Endothelial cell of umbilical vein (primary cell): ENCODE results near the gene TMEM40. TPM values are rescaled to one million over a fixed set of nuclear protein-coding genes. Genes with fewer than 3 reads are reported as not detected.

Source experiments
- BruUV-seq: library from RNA; stranded (reverse); fragments of 400-500 nt; replicated peaks from 2 replicates; lab custom pipeline; 2021; lab: Mats Ljungman, UMichigan
- CTCF ChIA-PET: fragments of 300-600, 350-600 bp; sonication (Branson Sonifier 250); formaldehyde crosslinking; loops from one replicate; lab custom pipeline; 2021; ENCODE audit warnings: antibody characterized with exemption, inconsistent platforms; lab: Charles Lee
- POLR2A ChIA-PET: fragments of 300-600, 350-600 bp; sonication (Branson Sonifier 250); formaldehyde crosslinking; loops from one replicate; lab custom pipeline; 2021; ENCODE audit warnings: antibody characterized with exemption, inconsistent platforms; lab: Charles Lee
- DNase-seq: peaks from one replicate; pipeline ENCODE4 v3.0.0-alpha.2; 2011; ENCODE audit warnings: low read depth, low spot score
- FAIRE-seq: peaks from 2 replicates; lab custom pipeline; 2011; peaks lifted over from hg19 to GRCh38; lab: Jason Lieb, UNC
- H2AFZ ChIP-seq: 2 replicates; pipeline ENCODE4 v1.6.0; 2012; ENCODE audit warnings: low read depth, low read length, control low read depth, inconsistent platforms
- H3K27ac ChIP-seq: 2 replicates; pipeline ENCODE4 v1.5.1; 2011; ENCODE audit warnings: low read depth, mild to moderate bottlenecking, control low read depth, low read length, moderate library complexity; ENCODE audit not compliant: insufficient read depth
- H3K27me3 ChIP-seq, 2 experiments: 2 replicates each; pipeline versions ENCODE4 v1.6.0 to v1.6.1; 2011; ENCODE audit warnings: low read length in 2 of 2, mixed read lengths in 1 of 2; ENCODE audit not compliant: control insufficient read depth in 2 of 2, insufficient read depth in 2 of 2
- H3K36me3 ChIP-seq, 2 experiments: 2 replicates in 1 of 2; 3 replicates in 1 of 2; pipeline ENCODE4 v1.5.1; 2011; ENCODE audit warnings: low read length in 2 of 2, mild to moderate bottlenecking in 1 of 2, moderate library complexity in 1 of 2; ENCODE audit not compliant: control insufficient read depth in 2 of 2, insufficient read depth in 2 of 2; ENCODE audit errors: extremely low read depth in 1 of 2
- H3K4me1 ChIP-seq: 3 replicates; pipeline ENCODE4 v1.5.1; 2011; ENCODE audit warnings: mild to moderate bottlenecking, low read length; ENCODE audit not compliant: control insufficient read depth, insufficient read depth; ENCODE audit errors: extremely low read depth
- H3K4me2 ChIP-seq: 2 replicates; pipeline ENCODE4 v1.6.1; 2011; ENCODE audit warnings: low read length, control low read depth, mixed read lengths; ENCODE audit not compliant: insufficient read depth
- H3K4me3 ChIP-seq, 3 experiments: fragments of 200-600 bp in 1 of 3; sonication (generic), shearing (Covaris generic) in 1 of 3; replicated peaks in 1 of 3; 2 replicates each; pipeline ENCODE4 v1.5.1; 2011 to 2016; ENCODE audit warnings: control low read depth in 3 of 3, low read length in 3 of 3, mild to moderate bottlenecking in 2 of 3, inconsistent platforms in 1 of 3, low read depth in 1 of 3, moderate library complexity in 1 of 3; ENCODE audit not compliant: insufficient read depth in 1 of 3
- H3K79me2 ChIP-seq: 2 replicates; pipeline ENCODE4 v1.6.0; 2012; ENCODE audit warnings: low read length, inconsistent platforms; ENCODE audit not compliant: control insufficient read depth, insufficient read depth
- H3K9ac ChIP-seq: replicated peaks from 2 replicates; pipeline ENCODE3; 2011; ENCODE audit warnings: low read length, control low read depth; ENCODE audit not compliant: insufficient read depth; ENCODE audit errors: extremely low read depth
- H3K9me1 ChIP-seq: replicated peaks from 3 replicates; pipeline ENCODE4 v1.6.0; 2011; ENCODE audit warnings: mild to moderate bottlenecking, low read length; ENCODE audit not compliant: control insufficient read depth, insufficient read depth; ENCODE audit errors: extremely low read depth
- H3K9me3 ChIP-seq: replicated peaks from 2 replicates; pipeline ENCODE4 v1.5.1; 2012; ENCODE audit warnings: low read length, inconsistent platforms; ENCODE audit not compliant: control insufficient read depth, insufficient read depth
- H4K20me1 ChIP-seq: replicated peaks from 2 replicates; pipeline ENCODE3; 2011; ENCODE audit warnings: mild to moderate bottlenecking, low read length; ENCODE audit not compliant: control insufficient read depth, insufficient read depth; ENCODE audit errors: extremely low read depth
- EZH2 ChIP-seq: IDR thresholded peaks from 2 replicates; pipeline ENCODE4 v1.6.1; 2012; ENCODE audit warnings: borderline replicate concordance, low read depth, mild to moderate bottlenecking, moderate library complexity, low read length, inconsistent platforms; ENCODE audit not compliant: severe bottlenecking
- FOS ChIP-seq: IDR thresholded peaks from 2 replicates; pipeline ENCODE4 v1.6.1; 2011; ENCODE audit warnings: mild to moderate bottlenecking, low read length, moderate library complexity, borderline replicate concordance; ENCODE audit not compliant: insufficient read depth
- GATA2 ChIP-seq: IDR thresholded peaks from 2 replicates; pipeline ENCODE4 v1.7.0; 2011; ENCODE audit warnings: low read depth, mild to moderate bottlenecking, moderate library complexity, mixed read lengths, low read length; ENCODE audit not compliant: insufficient read length, insufficient read depth
- JUN ChIP-seq: IDR thresholded peaks from 2 replicates; pipeline ENCODE4 v1.6.1; 2011; ENCODE audit warnings: borderline replicate concordance, low read depth; ENCODE audit not compliant: insufficient read length, insufficient read depth
- MAX ChIP-seq: IDR thresholded peaks from 2 replicates; pipeline ENCODE4 v1.6.1; 2011; ENCODE audit not compliant: insufficient read depth, insufficient read length
- MYC ChIP-seq: IDR thresholded peaks from one replicate; pipeline ENCODE4 v1.6.1; 2011; ENCODE audit warnings: mild to moderate bottlenecking, low read depth, low read length
- POLR2A ChIP-seq: IDR thresholded peaks from 2 replicates; pipeline ENCODE4 v1.6.1; 2012; ENCODE audit warnings: low read depth, mild to moderate bottlenecking, control low read depth, low read length
- POLR2AphosphoS5 ChIP-seq: IDR thresholded peaks from 2 replicates; pipeline ENCODE4 v1.6.1; 2012; ENCODE audit warnings: low read depth, mild to moderate bottlenecking, control low read depth, low read length, moderate library complexity; ENCODE audit not compliant: insufficient read depth
- dilution Hi-C: fragments of 300-500 bp; cut with MboI; formaldehyde crosslinking; loops from one replicate; pipeline ENCODE4 v1.15.0; 2019; ENCODE audit warnings: low sequenced_read_pairs; ENCODE audit not compliant: extremely low pct_ligation_motif_present
- intact Hi-C: fragments of 100-400 bp; cut with micrococcal nuclease; formaldehyde crosslinking; loops from one replicate; pipeline ENCODE4 v1.10.0; 2022
- polyA plus RNA-seq, 4 experiments: library from polyadenylated mRNA; depleted of rRNA in 3 of 4; stranded (reverse) in 3 of 4; unstranded in 1 of 4; fragments of >200 nt; gene quantifications; 2 replicates each; pipeline versions ENCODE4 v1.2.1 to v1.2.3, GENCODE V29; 2011 to 2012; ENCODE audit warnings: missing spikeins in 1 of 4
- total RNA-seq: library from RNA; stranded (reverse); gene quantifications from 2 replicates; pipeline ENCODE4 v1.2.3, GENCODE V29; 2021
- TF ChIP-seq, protein P1 (sequence below), 2 donors: IDR thresholded peaks; 1 replicate in 1 of 2; 2 replicates in 1 of 2; pipeline ENCODE4 v1.5.1; 2011; ENCODE audit warnings: low read length in 2 of 2, mild to moderate bottlenecking in 2 of 2, moderate library complexity in 2 of 2, control low read depth in 1 of 2, inconsistent platforms in 1 of 2, low read depth in 1 of 2; ENCODE audit not compliant: insufficient read depth in 1 of 2; ENCODE audit errors: extremely low read depth in 1 of 2

TMEM40 gene
- total and polyA plus RNA-seq, 2 donors (not counting 3 experiments of a cell fraction or from before 2014, with no cell fraction given), result not detected

DNA sequence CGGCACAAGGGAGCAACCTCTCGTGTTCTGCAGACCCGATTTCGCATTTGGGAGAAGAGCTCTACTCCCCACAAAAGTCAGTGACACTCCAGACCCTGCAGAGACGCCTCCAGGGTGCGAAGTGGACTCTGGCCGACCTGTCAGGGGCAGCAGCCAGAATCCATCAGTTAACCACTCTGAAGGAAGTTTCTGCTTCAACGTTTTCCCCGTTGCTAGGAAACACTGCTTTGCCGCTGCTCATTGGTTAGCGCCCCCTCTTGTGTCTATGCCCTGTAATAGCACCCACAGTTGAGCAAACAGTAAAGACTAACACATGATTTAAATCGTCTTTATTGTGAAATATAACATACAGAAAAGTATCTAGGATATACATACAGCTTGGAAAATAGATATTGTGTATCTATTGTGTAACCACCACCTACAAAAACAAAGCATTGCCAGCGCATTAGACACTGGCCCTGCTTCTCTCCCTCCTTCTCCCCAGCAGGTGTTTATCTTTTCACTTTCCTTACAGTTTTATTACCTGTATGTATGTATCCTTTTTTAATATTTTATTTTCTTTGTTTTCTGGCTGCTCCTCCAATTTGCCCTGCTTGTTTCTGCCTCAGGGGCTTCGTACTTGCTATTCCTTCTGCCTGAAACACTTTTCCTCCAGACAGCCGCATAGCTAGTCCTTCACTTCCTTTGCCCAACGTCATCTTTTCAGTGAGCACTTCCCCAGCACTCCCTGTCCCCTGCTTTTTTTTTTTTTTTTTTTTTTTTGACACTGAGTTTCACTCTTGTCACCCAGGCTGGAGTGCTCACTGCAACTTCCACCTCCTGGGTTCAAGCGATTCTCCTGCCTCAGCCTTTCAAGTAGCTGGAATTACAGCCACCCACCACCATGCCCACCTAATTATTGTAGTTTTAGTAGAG, 38.8 kb downstream of the TMEM40 start:
- BruUV-seq, result no TSS peak
- no peaks in the 10 kb centered on the region for H3K36me3 ChIP-seq
- H3K27me3 ChIP-seq, result no peaks in the 10 kb centered on the region
- dilution Hi-C loops (no loop called here), intact Hi-C loops (loop anchor here (1.0 to 5.0 kb wide), 4 partner anchors 14 to 585 kb away; partner anchors contain the start of genes RAF1 and TSEN2)
- ChIA-PET CTCF (interaction anchor here (0.6 to 2.6 kb wide), 13 partner anchors 9 to 1906 kb away, joined by 3 to 17 read pairs (median 3); partner anchors contain the start of gene TSEN2), POLR2A (interaction anchor here (0.6 kb wide), 1 partner anchor 171 kb away, joined by 5 read pairs; no protein-coding TSS in a partner anchor)
- peak overlapping the region; percentile 28 for H3K4me2 ChIP-seq
- no peaks in the 10 kb centered on the region for H3K9me3 ChIP-seq
- H3K27ac ChIP-seq, result no peak overlapping the region
- no peak overlapping the region for H3K9ac ChIP-seq
- no peaks in the 10 kb centered on the region for H3K4me1 ChIP-seq
- no peaks in the 10 kb centered on the region for H4K20me1 ChIP-seq
- DNase-seq (peak; percentile 85), FAIRE-seq (peak; percentile 97)
- no peak for TF ChIP-seq POLR2A
- TF ChIP-seq, protein P1, sequence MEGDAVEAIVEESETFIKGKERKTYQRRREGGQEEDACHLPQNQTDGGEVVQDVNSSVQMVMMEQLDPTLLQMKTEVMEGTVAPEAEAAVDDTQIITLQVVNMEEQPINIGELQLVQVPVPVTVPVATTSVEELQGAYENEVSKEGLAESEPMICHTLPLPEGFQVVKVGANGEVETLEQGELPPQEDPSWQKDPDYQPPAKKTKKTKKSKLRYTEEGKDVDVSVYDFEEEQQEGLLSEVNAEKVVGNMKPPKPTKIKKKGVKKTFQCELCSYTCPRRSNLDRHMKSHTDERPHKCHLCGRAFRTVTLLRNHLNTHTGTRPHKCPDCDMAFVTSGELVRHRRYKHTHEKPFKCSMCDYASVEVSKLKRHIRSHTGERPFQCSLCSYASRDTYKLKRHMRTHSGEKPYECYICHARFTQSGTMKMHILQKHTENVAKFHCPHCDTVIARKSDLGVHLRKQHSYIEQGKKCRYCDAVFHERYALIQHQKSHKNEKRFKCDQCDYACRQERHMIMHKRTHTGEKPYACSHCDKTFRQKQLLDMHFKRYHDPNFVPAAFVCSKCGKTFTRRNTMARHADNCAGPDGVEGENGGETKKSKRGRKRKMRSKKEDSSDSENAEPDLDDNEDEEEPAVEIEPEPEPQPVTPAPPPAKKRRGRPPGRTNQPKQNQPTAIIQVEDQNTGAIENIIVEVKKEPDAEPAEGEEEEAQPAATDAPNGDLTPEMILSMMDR (IDR thresholded peaks at IDR 0.05; ENCODE audit: extremely low read depth in 1 of 2, insufficient read depth in 1 of 2, low read depth in 1 of 2, low read length in 2 of 2), result peak; percentile 82 to 90
- H3K9me1 ChIP-seq, result no peaks in the 10 kb centered on the region
- no peak overlapping the region for H3K4me3 ChIP-seq
- H2AFZ ChIP-seq, result peak overlapping the region; percentile 59
- no peaks in the 10 kb centered on the region for H3K79me2 ChIP-seq

GRCh38 chr3:12719541-12719940, 39.5 kb downstream of the TMEM40 start:
- TF ChIP-seq, protein P1 (IDR thresholded peaks at IDR 0.05; ENCODE audit: extremely low read depth in 1 of 2, insufficient read depth in 1 of 2, low read depth in 1 of 2, low read length in 2 of 2), result no peak
- TF ChIP-seq FOS (no peak), POLR2A (no peak), MAX (no peak), GATA2 (no peak), POLR2AphosphoS5 (no peak), MYC (no peak), JUN (no peak), EZH2 (no peak)
- CTCF ChIA-PET, result interaction anchor here (0.7 to 2.6 kb wide), 8 partner anchors 9 to 584 kb away, joined by 3 to 17 read pairs (median 4); partner anchors contain the start of gene TSEN2
- FAIRE-seq (peak; percentile 49), DNase-seq (no peak)
- POLR2A ChIA-PET, result no interaction called here
- Histone ChIP-seq H3K4me3 (no peak overlapping the region), H3K9me1 (no peaks in the 10 kb centered on the region), H3K36me3 (no peaks in the 10 kb centered on the region), H3K27ac (no peak overlapping the region), H3K27me3 (no peaks in the 10 kb centered on the region), H3K79me2 (no peaks in the 10 kb centered on the region), H3K4me1 (no peaks in the 10 kb centered on the region), H3K9ac (no peak overlapping the region), H3K9me3 (no peaks in the 10 kb centered on the region), H4K20me1 (no peaks in the 10 kb centered on the region), H2AFZ (peak overlapping the region; percentile 59), H3K4me2 (peak overlapping the region; percentile 28)
- intact Hi-C loops, result no loop called here
- dilution Hi-C loops, result no loop called here
- no TSS peak for BruUV-seq
